Measurements from ENCODE around the gene RPS6KA6.

GRCh38 chrX:84118315-84118714 is 69.7 kb downstream of the RPS6KA6 start:
- TF ChIP-seq CTCF (IDR thresholded peaks at IDR 0.05) (no peak), POLR2A (IDR thresholded peaks at IDR 0.05) (no peak)
